HUES6 (cell line): Measurements from ENCODE around the gene LRRK1.

ENCODE experiments used
- H3K27ac ChIP-seq: 2 replicates; pipeline ENCODE4 v1.7.0; 2013; ENCODE audit warnings: low read depth, mild to moderate bottlenecking, low read length, inconsistent platforms
- H3K27me3 ChIP-seq: 2 replicates; pipeline ENCODE4 v1.6.1; 2013; ENCODE audit warnings: low read length; ENCODE audit not compliant: control insufficient read depth, insufficient read depth
- H3K36me3 ChIP-seq: 2 replicates; pipeline ENCODE4 v1.6.1; 2013; ENCODE audit warnings: low read length; ENCODE audit not compliant: control insufficient read depth, insufficient read depth
- H3K4me1 ChIP-seq: 2 replicates; pipeline ENCODE4 v1.6.1; 2013; ENCODE audit warnings: low read length; ENCODE audit not compliant: control insufficient read depth, insufficient read depth
- H3K4me3 ChIP-seq: 2 replicates; pipeline ENCODE4 v1.5.1; 2013; ENCODE audit warnings: low read depth, low read length
- H3K9ac ChIP-seq: one replicate; pipeline ENCODE4 v1.6.1; 2013; ENCODE audit warnings: mild to moderate bottlenecking, low read length
- H3K9me3 ChIP-seq: 2 replicates; pipeline ENCODE4 v1.6.1; 2013; ENCODE audit warnings: low read depth, low read length; ENCODE audit not compliant: control insufficient read depth, insufficient read depth

LRRK1 gene

GRCh38 chr15:101063212-101063611 lies 144.1 kb downstream of the LRRK1 start:
- Histone ChIP-seq H3K9me3 (0 out of 2 replicates have a peak, but pooled peaks cover 6% of the 10 kb centered on the region), H3K4me3 (no peak overlapping the region), H3K27ac (peak overlapping the region; percentile 22; the same call in 1 of the 2 replicates), H3K36me3 (peaks cover 19% of the 10 kb centered on the region; the same call in 1 of the 2 replicates), H3K9ac (peak overlapping the region; percentile 39), H3K4me1 (peaks cover 60% of the 10 kb centered on the region), H3K27me3 (no peaks in the 10 kb centered on the region)

DNA sequence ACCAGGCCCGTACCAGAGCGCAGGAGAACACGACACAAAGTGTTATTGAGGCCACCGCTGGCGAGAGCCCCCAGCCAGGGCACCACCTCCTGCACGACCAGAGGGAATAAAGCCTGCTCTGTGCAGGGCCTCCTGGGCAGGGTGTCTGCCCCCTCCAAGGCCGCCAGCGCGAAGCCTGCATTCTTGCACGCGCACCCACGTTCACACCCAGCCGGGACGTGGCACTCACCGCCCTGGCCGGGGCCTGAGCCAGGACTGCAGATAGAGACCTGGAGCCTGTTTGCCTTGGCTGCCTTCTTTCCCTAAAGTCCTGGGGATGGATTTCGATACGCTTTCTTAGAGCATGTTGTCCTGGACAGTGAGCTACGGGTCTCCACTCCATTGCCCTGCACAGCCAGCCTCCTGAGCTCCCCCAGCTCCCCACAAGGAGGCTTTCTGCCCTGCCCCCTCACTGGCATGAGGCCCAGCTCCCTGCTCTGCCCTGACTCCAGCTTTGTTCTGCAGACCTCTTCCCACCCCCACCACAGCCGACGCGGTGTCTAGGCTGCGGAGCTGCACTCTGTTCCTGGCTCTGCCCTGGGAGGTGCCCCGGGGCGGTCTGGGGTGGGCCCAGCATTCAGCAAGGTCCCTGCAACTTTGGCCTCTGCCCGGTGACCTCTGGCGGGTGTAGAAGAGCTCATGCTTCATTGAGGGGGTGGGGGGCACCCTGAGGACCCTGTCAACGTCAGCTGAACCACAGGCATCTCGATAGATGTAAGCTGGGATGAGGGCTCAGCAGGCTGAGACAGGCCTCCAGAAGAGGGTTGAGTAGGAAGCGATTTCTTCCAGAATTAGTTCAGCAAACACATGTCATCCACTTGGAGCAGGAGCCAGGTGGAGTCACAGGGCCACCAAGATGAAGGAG lies 145.0 kb downstream of the LRRK1 start:
- no peaks in the 10 kb centered on the region for H3K27me3 ChIP-seq
- H3K36me3 ChIP-seq = peaks cover 12% of the 10 kb centered on the region; the same call in 1 of the 2 replicates
- peaks cover 69% of the 10 kb centered on the region for H3K4me1 ChIP-seq
- peak overlapping the region; percentile 15 for H3K9ac ChIP-seq
- 0 out of 2 replicates have a peak, but pooled peaks cover 6% of the 10 kb centered on the region for H3K9me3 ChIP-seq
- H3K4me3 ChIP-seq = no peak overlapping the region
- peak overlapping the region; percentile 22; the same call in 1 of the 2 replicates for H3K27ac ChIP-seq

- no peak overlapping the region for H3K4me3 ChIP-seq
- no peak overlapping the region for H3K27ac ChIP-seq
- peaks cover 6% of the 10 kb centered on the region; the same call in 1 of the 2 replicates for H3K36me3 ChIP-seq
These were observed 145.8 kb downstream of the LRRK1 start for GRCh38 chr15:101064795-101065569.

GRCh38 chr15:101065570-101066221 lies 146.5 kb downstream of the LRRK1 start:
- H3K27ac ChIP-seq = no peak overlapping the region
- H3K4me1 ChIP-seq = peaks cover 83% of the 10 kb centered on the region
- H3K27me3 ChIP-seq = no peaks in the 10 kb centered on the region
- H3K9ac ChIP-seq = no peak overlapping the region
- H3K4me3 ChIP-seq = no peak overlapping the region
- peaks cover 6% of the 10 kb centered on the region; the same call in 1 of the 2 replicates for H3K36me3 ChIP-seq
- H3K9me3 ChIP-seq = no peaks in the 10 kb centered on the region

More at GRCh38 chr15:101064795-101065569, 145.8 kb downstream of the LRRK1 start:
- H3K27me3 ChIP-seq = no peaks in the 10 kb centered on the region
- H3K9me3 ChIP-seq = no peaks in the 10 kb centered on the region
- H3K4me1 ChIP-seq = peaks cover 78% of the 10 kb centered on the region
- no peak overlapping the region for H3K9ac ChIP-seq

DNA sequence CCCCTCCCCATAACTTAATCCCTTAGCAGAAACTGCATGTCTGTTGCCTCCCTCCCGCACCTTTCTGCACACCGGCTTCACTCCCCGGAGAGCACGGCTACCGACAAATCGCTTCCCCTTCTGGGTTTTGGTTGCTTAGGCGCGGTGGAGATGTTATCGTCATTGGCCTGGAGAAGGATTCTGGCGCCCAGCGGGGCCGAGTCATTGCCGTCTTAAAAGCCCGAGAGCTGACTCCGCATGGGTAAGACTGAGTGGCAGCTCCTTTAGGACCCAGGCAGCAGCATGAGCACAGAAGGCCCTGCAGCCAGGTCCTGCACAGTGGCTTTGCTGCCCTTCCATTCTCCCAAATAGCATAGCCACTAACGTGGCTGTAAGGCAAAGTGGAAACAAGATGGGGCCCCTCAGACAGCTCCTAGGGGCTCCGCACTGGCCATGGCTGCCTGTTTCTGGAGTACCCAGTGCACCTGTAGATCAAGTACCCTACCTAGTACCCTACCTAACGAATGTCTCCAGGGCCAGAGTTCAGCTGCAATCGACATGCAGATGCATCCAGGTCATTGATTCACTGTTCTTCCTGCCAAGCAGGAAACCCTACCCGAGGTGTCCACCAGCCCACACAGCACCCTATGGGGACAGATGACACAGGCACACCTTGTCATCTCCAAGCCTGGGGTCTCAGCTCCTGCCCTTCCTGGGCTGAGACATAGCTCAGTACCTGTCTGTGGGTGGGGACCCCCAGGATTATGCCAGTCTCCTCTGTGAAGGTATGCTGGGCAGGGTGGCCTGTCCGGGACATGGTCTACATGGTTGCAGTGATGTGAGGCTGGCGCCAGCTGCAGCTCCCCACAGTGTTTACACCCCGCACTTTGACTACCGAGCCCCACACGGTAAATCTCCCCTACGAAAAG lies 147.6 kb downstream of the LRRK1 start:
- H3K9ac ChIP-seq = no peak overlapping the region
- no peak overlapping the region for H3K4me3 ChIP-seq
- no peak overlapping the region for H3K27ac ChIP-seq
- H3K36me3 ChIP-seq = peaks cover 6% of the 10 kb centered on the region; the same call in 1 of the 2 replicates
- peaks cover 86% of the 10 kb centered on the region for H3K4me1 ChIP-seq
- no peaks in the 10 kb centered on the region for H3K9me3 ChIP-seq
- no peaks in the 10 kb centered on the region for H3K27me3 ChIP-seq

- Histone ChIP-seq H3K9ac (peak overlapping the region; percentile 95), H3K27me3 (no peaks in the 10 kb centered on the region), H3K9me3 (no peaks in the 10 kb centered on the region; the same call in 1 of the 2 replicates), H3K4me1 (peaks cover 81% of the 10 kb centered on the region), H3K4me3 (peak overlapping the region; percentile 49; the same call in 1 of the 2 replicates), H3K27ac (peak overlapping the region; percentile 99), H3K36me3 (peaks cover 6% of the 10 kb centered on the region; the same call in 1 of the 2 replicates)
These were observed 148.7 kb downstream of the LRRK1 start for GRCh38 chr15:101067660-101068522.

DNA sequence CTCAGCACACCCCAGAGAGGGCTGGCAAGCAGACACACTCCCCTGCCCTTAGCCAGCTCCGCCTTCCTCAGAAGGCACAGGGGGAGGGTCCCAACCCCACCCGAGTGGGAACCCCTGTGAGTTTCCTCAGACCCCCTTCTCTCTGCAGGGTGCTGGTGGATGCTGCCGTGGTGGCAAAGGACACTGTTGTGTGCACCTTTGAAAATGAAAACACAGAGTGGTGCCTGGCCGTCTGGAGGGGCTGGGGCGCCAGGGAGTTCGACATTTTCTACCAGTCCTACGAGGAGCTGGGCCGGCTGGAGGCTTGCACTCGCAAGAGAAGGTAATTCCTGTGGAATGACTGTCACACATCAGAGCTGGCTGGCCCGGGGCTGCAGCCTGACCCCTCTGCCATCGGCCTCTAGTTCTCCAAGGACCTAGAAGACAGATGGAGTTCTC lies 149.4 kb downstream of the LRRK1 start:
- peaks cover 6% of the 10 kb centered on the region; the same call in 1 of the 2 replicates for H3K36me3 ChIP-seq
- H3K27me3 ChIP-seq = no peaks in the 10 kb centered on the region
- H3K9ac ChIP-seq = peak overlapping the region; percentile 95
- H3K4me1 ChIP-seq = peaks cover 74% of the 10 kb centered on the region
- peaks cover 3% of the 10 kb centered on the region; the same call in 1 of the 2 replicates for H3K9me3 ChIP-seq
- H3K27ac ChIP-seq = peak overlapping the region; percentile 99
- H3K4me3 ChIP-seq = peak overlapping the region; percentile 49

GRCh38 chr15:101068961-101069653 lies 149.9 kb downstream of the LRRK1 start:
- Histone ChIP-seq H3K36me3 (peaks cover 6% of the 10 kb centered on the region; the same call in 1 of the 2 replicates), H3K9ac (peak overlapping the region; percentile 95), H3K4me3 (peak overlapping the region; percentile 49), H3K9me3 (peaks cover 3% of the 10 kb centered on the region; the same call in 1 of the 2 replicates), H3K27ac (peak overlapping the region; percentile 99), H3K27me3 (no peaks in the 10 kb centered on the region), H3K4me1 (peaks cover 69% of the 10 kb centered on the region)

DNA sequence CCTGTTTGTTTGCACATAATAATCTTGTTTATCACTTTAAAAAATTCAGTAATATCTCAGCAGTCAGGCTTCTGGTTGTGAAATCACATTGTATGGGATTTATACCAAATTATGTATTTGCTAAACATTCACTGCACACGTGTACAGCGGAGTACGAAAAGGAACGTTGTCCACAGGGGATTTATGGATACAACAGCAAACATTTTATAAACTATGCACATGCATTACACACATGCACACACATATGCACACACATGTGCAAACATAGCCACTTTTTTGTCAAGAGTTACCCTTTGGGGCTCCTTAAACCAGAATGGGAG lies 150.5 kb downstream of the LRRK1 start:
- Histone ChIP-seq H3K4me1 (peaks cover 63% of the 10 kb centered on the region), H3K9ac (peak overlapping the region; percentile 95), H3K36me3 (peaks cover 6% of the 10 kb centered on the region; the same call in 1 of the 2 replicates), H3K4me3 (peak overlapping the region; percentile 17; the same call in 1 of the 2 replicates), H3K9me3 (peaks cover 3% of the 10 kb centered on the region; the same call in 1 of the 2 replicates), H3K27me3 (no peaks in the 10 kb centered on the region), H3K27ac (peak overlapping the region; percentile 99)
